ENCODE results near the gene MBD3.

GRCh38 chr19:1611353-1611752 lies 18.7 kb upstream of the MBD3 start:
- TF ChIP-seq CTCF (IDR thresholded peaks at IDR 0.05) (no peak), POLR2A (IDR thresholded peaks at IDR 0.05) (no peak), POLR2AphosphoS5 (IDR thresholded peaks at IDR 0.05) (no peak), EP300 (IDR thresholded peaks at IDR 0.05; ENCODE audit: low read depth) (no peak)

Data from transverse colon (tissue), 4 donors.